ENCODE measurements around the gene APOL2. TPM values are rescaled to one million over a fixed set of nuclear protein-coding genes. Genes with fewer than 3 reads are reported as not detected.

The APOL2 gene
- total and polyA plus RNA-seq, 10 of the 15 experiments (the other 5 are each of a cell fraction or from before 2014, with no cell fraction given) = 4.4 to 39.9 (median 25.0) TPM

- CTCF ChIA-PET = interaction anchor here (0.5 to 13.2 kb wide), 6 partner anchors 10 to 236 kb away, joined by 3 to 153 read pairs (median 6); partner anchors contain the start of gene APOL2
These were observed 9.8 kb upstream of the APOL2 start for GRCh38 chr22:36249160-36249559.

More at GRCh38 chr22:36249160-36249559, 9.8 kb upstream of the APOL2 start:
- ATAC-seq = no peak
- in situ Hi-C loops (cut with MboI) = no loop called here
- no peak overlapping the region for H2AFZ ChIP-seq (ENCODE audit: control insufficient read depth, low read depth, low read length)
- RAD21 ChIA-PET (ENCODE audit: unreplicated experiment) = interaction anchor here (1.0 to 12.0 kb wide), 4 partner anchors 10 to 89 kb away, joined by 3 to 100 read pairs (median 4); partner anchors contain the start of gene APOL2
- BruUV-seq (replicated peaks) = no TSS peak
- 98% methylated on average over 2 of the region's 2 CpGs for WGBS (ENCODE audit: insufficient coverage, insufficient replicate concordance, low lambda C conversion rate, missing lambda C conversion rate)
- H3K27me3 ChIP-seq (replicated peaks in 1 of 2; ENCODE audit: control insufficient read depth in 2 of 2, insufficient read depth in 2 of 2, low read length in 1 of 2) = no peaks in the 10 kb centered on the region
- POLR2A ChIA-PET = interaction anchor here (0.9 to 6.5 kb wide), 3 partner anchors 10 to 89 kb away, joined by 3 to 99 read pairs (median 5); partner anchors contain the start of genes APOL2 and APOL3
- no peaks in the 10 kb centered on the region for H3K36me3 ChIP-seq (ENCODE audit: control insufficient read depth in 2 of 2, insufficient read depth in 2 of 2, low read length in 1 of 2)
- no peak overlapping the region for H3K4me3 ChIP-seq
- SMC1A ChIA-PET (ENCODE audit: uncharacterized antibody, unreplicated experiment) = interaction anchor here (1.0 to 9.8 kb wide), 5 partner anchors 10 to 87 kb away, joined by 3 to 165 read pairs (median 5); partner anchors contain the start of gene APOL2
- H3K79me2 ChIP-seq (ENCODE audit: control insufficient read depth, insufficient read depth, low read length) = peaks cover 17% of the 10 kb centered on the region
- H3K4me1 ChIP-seq (ENCODE audit: control insufficient read depth, insufficient read depth, low read length) = peaks cover 30% of the 10 kb centered on the region
- H3K9me3 ChIP-seq (replicated peaks; ENCODE audit: control insufficient read depth, insufficient read depth, low read length) = no peaks in the 10 kb centered on the region
- peak overlapping the region; percentile 69; the same call in 1 of the 2 replicates for H3K27ac ChIP-seq (ENCODE audit: control insufficient read depth, insufficient read depth)
- FAIRE-seq = no peak
- no peak overlapping the region for H3K9ac ChIP-seq (ENCODE audit: control insufficient read depth, insufficient read depth, low read length)
- intact Hi-C loops (cut with micrococcal nuclease; ENCODE audit: unreplicated experiment) = no loop called here
- no peaks in the 10 kb centered on the region for H4K20me1 ChIP-seq (ENCODE audit: control insufficient read depth, insufficient read depth)
- no peak for TF ChIP-seq GATAD2B (conservative IDR thresholded peaks at IDR 0.05; ENCODE audit: low read depth)
- TF ChIP-seq ETV6 (conservative IDR thresholded peaks at IDR 0.05 in 1 of 2, IDR thresholded peaks at IDR 0.05 in 1 of 2; ENCODE audit: borderline replicate concordance in 1 of 2, low read depth in 1 of 2) = no peak
- no peak for TF ChIP-seq NFYB (IDR thresholded peaks at IDR 0.05; ENCODE audit: insufficient read depth, low read depth, low read length)
- no peak for TF ChIP-seq JUND (IDR thresholded peaks at IDR 0.05; ENCODE audit: low read depth, low read length)
- TF ChIP-seq, protein P1, sequence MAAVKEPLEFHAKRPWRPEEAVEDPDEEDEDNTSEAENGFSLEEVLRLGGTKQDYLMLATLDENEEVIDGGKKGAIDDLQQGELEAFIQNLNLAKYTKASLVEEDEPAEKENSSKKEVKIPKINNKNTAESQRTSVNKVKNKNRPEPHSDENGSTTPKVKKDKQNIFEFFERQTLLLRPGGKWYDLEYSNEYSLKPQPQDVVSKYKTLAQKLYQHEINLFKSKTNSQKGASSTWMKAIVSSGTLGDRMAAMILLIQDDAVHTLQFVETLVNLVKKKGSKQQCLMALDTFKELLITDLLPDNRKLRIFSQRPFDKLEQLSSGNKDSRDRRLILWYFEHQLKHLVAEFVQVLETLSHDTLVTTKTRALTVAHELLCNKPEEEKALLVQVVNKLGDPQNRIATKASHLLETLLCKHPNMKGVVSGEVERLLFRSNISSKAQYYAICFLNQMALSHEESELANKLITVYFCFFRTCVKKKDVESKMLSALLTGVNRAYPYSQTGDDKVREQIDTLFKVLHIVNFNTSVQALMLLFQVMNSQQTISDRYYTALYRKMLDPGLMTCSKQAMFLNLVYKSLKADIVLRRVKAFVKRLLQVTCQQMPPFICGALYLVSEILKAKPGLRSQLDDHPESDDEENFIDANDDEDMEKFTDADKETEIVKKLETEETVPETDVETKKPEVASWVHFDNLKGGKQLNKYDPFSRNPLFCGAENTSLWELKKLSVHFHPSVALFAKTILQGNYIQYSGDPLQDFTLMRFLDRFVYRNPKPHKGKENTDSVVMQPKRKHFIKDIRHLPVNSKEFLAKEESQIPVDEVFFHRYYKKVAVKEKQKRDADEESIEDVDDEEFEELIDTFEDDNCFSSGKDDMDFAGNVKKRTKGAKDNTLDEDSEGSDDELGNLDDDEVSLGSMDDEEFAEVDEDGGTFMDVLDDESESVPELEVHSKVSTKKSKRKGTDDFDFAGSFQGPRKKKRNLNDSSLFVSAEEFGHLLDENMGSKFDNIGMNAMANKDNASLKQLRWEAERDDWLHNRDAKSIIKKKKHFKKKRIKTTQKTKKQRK (IDR thresholded peaks at IDR 0.05; ENCODE audit: low read depth, low read length) = no peak
- no peak for DNase-seq (ENCODE audit: low read depth, low spot score)
- H3K4me2 ChIP-seq (ENCODE audit: control insufficient read depth, insufficient read depth) = no peak overlapping the region
